Kidney (tissue), 14 donors: ENCODE measurements around the gene TPTE. TPM values are rescaled to one million over a fixed set of nuclear protein-coding genes. Genes with fewer than 3 reads are reported as not detected.
"Not testable (repeated sequence)": the region's sequence is repeated elsewhere in the genome, so short reads cannot be mapped to it uniquely, and the experiment has no call there.

Experiments
- DNase-seq, 5 donors: peaks; one replicate each; pipeline ENCODE4 v3.0.0-alpha.2; 2013 to 2020
- FAIRE-seq: peaks from 2 replicates; lab custom pipeline; 2012; peaks lifted over from hg19 to GRCh38; lab: Jason Lieb, UNC
- H3K27ac ChIP-seq, 2 donors: one replicate each; pipeline ENCODE4 v1.7.0; 2013; ENCODE audit warnings: low read depth in 2 of 2, low read length in 2 of 2, inconsistent platforms in 1 of 2
- H3K27me3 ChIP-seq: one replicate; pipeline ENCODE4 v1.7.1; 2013; ENCODE audit warnings: low read length, inconsistent platforms; ENCODE audit not compliant: control insufficient read depth, insufficient read depth
- H3K36me3 ChIP-seq, 3 donors: one replicate each; pipeline versions ENCODE4 v1.7.0 to v1.7.1; 2013; ENCODE audit warnings: low read length in 3 of 3, control low read depth in 1 of 3, inconsistent platforms in 1 of 3; ENCODE audit not compliant: insufficient read depth in 3 of 3, control insufficient read depth in 2 of 3
- H3K4me1 ChIP-seq, 3 donors: one replicate each; pipeline versions ENCODE4 v1.7.0 to v1.7.1; 2013; ENCODE audit warnings: low read length in 3 of 3, inconsistent platforms in 1 of 3, low read depth in 1 of 3; ENCODE audit not compliant: control insufficient read depth in 2 of 3, insufficient read depth in 2 of 3
- H3K4me3 ChIP-seq, 3 donors: one replicate each; pipeline versions ENCODE4 v1.7.0 to v1.8.1; 2013; ENCODE audit warnings: low read length in 3 of 3, control low read depth in 1 of 3, inconsistent platforms in 1 of 3
- H3K9ac ChIP-seq, 3 donors: one replicate each; pipeline versions ENCODE4 v1.7.0 to v1.7.1; 2013; ENCODE audit warnings: low read length in 3 of 3, control low read depth in 1 of 3, inconsistent platforms in 1 of 3
- H3K9me3 ChIP-seq, 3 donors: one replicate each; pipeline versions ENCODE4 v1.7.0 to v1.7.1; 2013; ENCODE audit warnings: low read length in 3 of 3, control low read depth in 1 of 3, inconsistent platforms in 1 of 3; ENCODE audit not compliant: control insufficient read depth in 2 of 3, insufficient read depth in 1 of 3
- CTCF ChIP-seq: IDR thresholded peaks from 3 replicates; pipeline ENCODE4 v1.5.1; 2012; ENCODE audit warnings: mild to moderate bottlenecking, moderate library complexity, borderline replicate concordance; ENCODE audit not compliant: insufficient read depth; ENCODE audit errors: extremely low read depth
- intact Hi-C: fragments of 100-400 bp; cut with DNase I; formaldehyde crosslinking; loops from one replicate; pipeline ENCODE4 v1.11.1; 2022
- polyA plus RNA-seq: library from polyadenylated mRNA; stranded (reverse); fragments of 350-450 nt; fragmentation: Illumina TruSeq; extraction: RNeasy Lipid Tissue Mini Kit (QIAGEN cat#74804); gene quantifications from one replicate; pipeline ENCODE4 v1.2.3, GENCODE V29; 2014; ENCODE audit warnings: low read depth, low replicate concordance; ENCODE audit not compliant: insufficient read depth
- total RNA-seq: library from RNA; stranded (reverse); fragmentation: NEBNext Ultra II Directional; extraction: Animal tissue kit (Norgen Biotek cat#: 25700); gene quantifications from one replicate; pipeline ENCODE4 v1.2.1, GENCODE V29; 2021
- donor health status: control.
- donor health status: control.
- donor health status: control.
- donor health status: control.
- donor health status: control.
- donor health status: DM: yes; HTN: yes; CAD: no.
- donor health status: Normal renal cell carcinoma (clear cell type).

TPTE gene
- total and polyA plus RNA-seq, 2 donors from 2014 or later: not detected

GRCh38 chr21:10548331-10548954 lies 27.1 kb downstream of the TPTE start:
- H3K27ac ChIP-seq, intact Hi-C loops, H3K9ac ChIP-seq, H3K4me1 ChIP-seq, FAIRE-seq, H3K4me3 ChIP-seq, DNase-seq, H3K36me3 ChIP-seq, H3K27me3 ChIP-seq, H3K9me3 ChIP-seq: not testable (repeated sequence)

GRCh38 chr21:10570803-10571202 lies 49.4 kb downstream of the TPTE start:
- peaks cover 0 to 11% (median 6%) of the 10 kb centered on the region in 3 donors for H3K9me3 ChIP-seq
- H3K4me3 ChIP-seq, H3K9ac ChIP-seq, H3K36me3 ChIP-seq, H3K27ac ChIP-seq, H3K4me1 ChIP-seq, intact Hi-C loops, H3K27me3 ChIP-seq, FAIRE-seq: not testable (repeated sequence)
- DNase-seq: peak in 1 of 5 donors; percentile 66

GRCh38 chr21:10574531-10575310 lies 53.3 kb downstream of the TPTE start:
- H3K4me3 ChIP-seq, FAIRE-seq, H3K36me3 ChIP-seq, intact Hi-C loops, H3K9ac ChIP-seq, H3K4me1 ChIP-seq, H3K27me3 ChIP-seq, H3K27ac ChIP-seq, DNase-seq: not testable (repeated sequence)
- H3K9me3 ChIP-seq: peaks cover 3 to 11% (median 6%) of the 10 kb centered on the region in 3 donors

- H3K27ac ChIP-seq: no peak overlapping the region
- no peaks in the 10 kb centered on the region for H3K36me3 ChIP-seq
- no peaks in the 10 kb centered on the region for H3K4me1 ChIP-seq
- no peak overlapping the region for H3K9ac ChIP-seq
- H3K27me3 ChIP-seq: no peaks in the 10 kb centered on the region
- intact Hi-C loops: no loop called here
- FAIRE-seq (no peak), DNase-seq (no peak)
- H3K9me3 ChIP-seq: peaks cover 3 to 11% (median 6%) of the 10 kb centered on the region in 3 donors
- TF ChIP-seq CTCF: no peak
- no peak overlapping the region for H3K4me3 ChIP-seq
Observed at GRCh38 chr21:10575311-10575667, 53.9 kb downstream of the TPTE start.

- DNase-seq, H3K9me3 ChIP-seq, H3K27ac ChIP-seq, FAIRE-seq, H3K9ac ChIP-seq, intact Hi-C loops, H3K36me3 ChIP-seq, H3K4me1 ChIP-seq, H3K4me3 ChIP-seq, H3K27me3 ChIP-seq: not testable (repeated sequence)
Observed at GRCh38 chr21:10578910-10579309, 57.5 kb downstream of the TPTE start.

- FAIRE-seq, H3K27ac ChIP-seq, H3K4me1 ChIP-seq, H3K27me3 ChIP-seq, H3K36me3 ChIP-seq, H3K9me3 ChIP-seq, H3K4me3 ChIP-seq, DNase-seq, H3K9ac ChIP-seq, intact Hi-C loops: not testable (repeated sequence)
Observed at GRCh38 chr21:10589115-10589514, 67.7 kb downstream of the TPTE start.

GRCh38 chr21:10607074-10607473 lies 85.7 kb downstream of the TPTE start:
- DNase-seq, H3K9me3 ChIP-seq, H3K27me3 ChIP-seq, intact Hi-C loops, H3K4me3 ChIP-seq, H3K4me1 ChIP-seq, H3K36me3 ChIP-seq, H3K9ac ChIP-seq, FAIRE-seq, H3K27ac ChIP-seq: not testable (repeated sequence)
